Temporal lobe (tissue), 1 donor: ENCODE data around the gene KRT81. TPM values are rescaled to one million over a fixed set of nuclear protein-coding genes. Genes with fewer than 3 reads are reported as not detected.

Experiments used
- total RNA-seq: library from RNA; depleted of rRNA; stranded (reverse); fragments of >200 nt; gene quantifications from one replicate; pipeline ENCODE4 v1.2.3, GENCODE V29; 2014

The KRT81 gene
- total RNA-seq, 1 donor from 2014 or later: not detected

Other genes starting within 250 kb of the KRT81 start
- 10.1 TPM for gene NR4A1, start 240.1 kb downstream of the KRT81 start, total RNA-seq
- gene ATG101, start 221.6 kb downstream of the KRT81 start, total RNA-seq: 15.0 TPM
- gene SMIM41, start 211.8 kb downstream of the KRT81 start, total RNA-seq: not detected
- gene KRT80, start 99.5 kb downstream of the KRT81 start, total RNA-seq: under 0.01 TPM
- gene KRT7, start 58.3 kb downstream of the KRT81 start, total RNA-seq: not detected
- gene KRT86, start 16.9 kb downstream of the KRT81 start, total RNA-seq: under 0.01 TPM
- not detected for gene KRT83, start 29.9 kb upstream of the KRT81 start, total RNA-seq
- gene KRT85, start 75.9 kb upstream of the KRT81 start, total RNA-seq: not detected
- gene KRT84, start 94.1 kb upstream of the KRT81 start, total RNA-seq: not detected
- not detected for gene KRT82, start 114.8 kb upstream of the KRT81 start, total RNA-seq
- gene KRT75, start 142.8 kb upstream of the KRT81 start, total RNA-seq: not detected
- 0.25 TPM for gene KRT6B, start 160.6 kb upstream of the KRT81 start, total RNA-seq
- gene KRT6C, start 182.3 kb upstream of the KRT81 start, total RNA-seq: not detected
- gene KRT6A, start 201.7 kb upstream of the KRT81 start, total RNA-seq: not detected
- gene KRT5, start 228.9 kb upstream of the KRT81 start, total RNA-seq: 0.74 TPM